Measurements from ENCODE around the gene OVAAL.
A peak's percentile ranks its signal among the peaks of the same experiment; 100 is the strongest.

The OVAAL gene

DNA sequence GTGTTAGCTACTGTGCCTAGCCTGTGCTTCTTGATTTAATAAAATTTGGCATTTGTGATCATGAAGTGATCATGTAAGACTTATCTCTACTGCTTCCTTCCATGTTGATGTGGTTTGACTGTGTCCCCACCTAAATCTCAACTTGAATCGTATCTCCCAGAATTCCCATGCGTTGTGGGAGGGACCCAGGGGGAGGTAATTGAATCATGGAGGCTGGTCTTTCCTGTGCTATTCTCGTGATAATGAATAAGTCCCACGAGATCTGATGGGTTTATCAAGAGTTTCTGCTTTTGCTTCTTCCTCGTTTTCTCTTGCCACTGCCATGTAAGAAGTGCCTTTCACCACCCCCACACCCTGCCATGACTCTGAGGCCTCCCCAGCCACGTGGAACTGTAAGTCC lies at the start of gene OVAAL:
Gene OVAAL, plus strand, starts transcription at position 301 of the 400 bp plus-strand sequence.
- no peak for DNase-seq (ENCODE audit: low spot score)

GRCh38 chr1:180510882-180511281 lies 47.9 kb upstream of the OVAAL start:
- no peak for DNase-seq (ENCODE audit: low spot score)

DNA sequence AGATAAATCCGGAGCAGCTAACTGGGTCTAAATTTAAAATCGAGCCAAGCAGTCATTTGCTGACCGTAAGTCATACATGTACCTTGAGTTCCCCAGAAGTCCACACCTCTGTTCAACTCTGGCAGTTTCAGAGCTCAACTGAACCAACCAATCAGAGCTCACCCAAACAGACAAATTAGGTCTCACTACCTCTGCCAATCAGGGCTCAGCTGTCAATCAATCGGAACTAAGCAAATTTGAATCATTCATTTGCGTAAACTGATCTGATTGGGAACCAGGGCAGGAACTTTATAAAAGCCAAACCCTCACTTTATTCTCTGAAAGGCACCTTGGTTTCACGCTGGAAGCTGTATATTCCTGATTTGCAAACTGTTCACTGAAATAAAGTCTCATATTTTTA lies 45.2 kb upstream of the OVAAL start:
- DNase-seq (ENCODE audit: low spot score), result no peak

DNA sequence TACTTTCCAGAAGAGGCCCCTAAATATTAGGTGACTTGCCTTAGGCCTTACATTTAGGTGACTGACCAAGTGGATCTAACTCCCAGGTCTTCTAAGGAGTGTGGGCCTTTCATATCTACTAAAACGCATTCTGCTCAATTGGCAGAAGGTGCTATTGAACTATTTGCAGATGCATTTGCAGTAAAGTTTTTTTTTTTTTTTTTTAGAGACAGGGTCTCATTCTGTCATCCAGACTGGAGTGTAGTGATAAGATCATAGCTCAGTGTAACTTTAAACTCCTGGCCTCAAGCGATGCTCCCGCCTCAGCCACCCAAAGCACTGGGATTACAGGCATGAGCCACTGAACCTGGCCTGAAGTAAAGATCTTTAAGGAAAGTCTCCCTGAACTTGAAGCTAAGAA lies 43.4 kb upstream of the OVAAL start:
- no peak for DNase-seq (ENCODE audit: low spot score)

- DNase-seq (ENCODE audit: low spot score), result peak; percentile 84
These were observed 42.8 kb upstream of the OVAAL start for GRCh38 chr1:180515857-180516388.

DNA sequence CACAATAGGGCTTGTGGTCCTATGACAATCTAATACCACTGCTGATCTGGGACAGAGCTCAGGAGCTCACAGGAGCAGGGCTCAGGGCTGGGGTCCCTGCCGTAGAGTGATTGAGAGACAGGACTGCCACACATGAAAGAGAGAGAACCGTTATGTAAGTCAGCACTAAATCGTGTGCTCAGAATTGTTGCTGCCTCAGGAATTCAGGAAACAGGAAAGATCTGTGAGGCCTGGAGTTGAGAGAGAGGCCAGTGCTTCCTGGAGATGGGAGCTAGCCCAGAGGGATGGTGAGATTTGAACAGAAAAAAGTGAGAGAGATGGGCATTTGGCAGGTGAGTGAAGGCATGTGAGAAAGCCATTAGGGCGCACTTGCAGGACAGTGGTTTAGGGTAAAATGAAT lies 38.9 kb upstream of the OVAAL start:
- DNase-seq (ENCODE audit: low spot score), result no peak

- no peak for DNase-seq (ENCODE audit: low spot score)
These were observed 37.1 kb upstream of the OVAAL start for GRCh38 chr1:180521474-180522212.

DNA sequence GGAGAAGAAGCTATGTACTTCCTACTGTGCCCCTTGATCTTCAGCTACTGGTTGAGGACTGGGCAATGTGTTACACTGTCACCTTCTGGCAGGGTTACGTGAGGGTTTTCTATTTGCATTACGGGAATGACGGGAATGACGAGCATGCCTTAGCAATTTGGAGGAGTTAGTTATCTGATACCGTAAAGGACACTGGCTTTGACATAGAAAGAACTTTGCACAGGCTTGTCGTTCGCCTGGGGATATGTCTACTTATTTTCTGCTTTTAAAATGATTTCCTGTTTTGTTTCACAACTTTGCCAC lies 36.6 kb upstream of the OVAAL start:
- DNase-seq (ENCODE audit: low spot score), result no peak

GRCh38 chr1:180524160-180524914 lies 34.4 kb upstream of the OVAAL start:
- DNase-seq (ENCODE audit: low spot score), result no peak

DNA sequence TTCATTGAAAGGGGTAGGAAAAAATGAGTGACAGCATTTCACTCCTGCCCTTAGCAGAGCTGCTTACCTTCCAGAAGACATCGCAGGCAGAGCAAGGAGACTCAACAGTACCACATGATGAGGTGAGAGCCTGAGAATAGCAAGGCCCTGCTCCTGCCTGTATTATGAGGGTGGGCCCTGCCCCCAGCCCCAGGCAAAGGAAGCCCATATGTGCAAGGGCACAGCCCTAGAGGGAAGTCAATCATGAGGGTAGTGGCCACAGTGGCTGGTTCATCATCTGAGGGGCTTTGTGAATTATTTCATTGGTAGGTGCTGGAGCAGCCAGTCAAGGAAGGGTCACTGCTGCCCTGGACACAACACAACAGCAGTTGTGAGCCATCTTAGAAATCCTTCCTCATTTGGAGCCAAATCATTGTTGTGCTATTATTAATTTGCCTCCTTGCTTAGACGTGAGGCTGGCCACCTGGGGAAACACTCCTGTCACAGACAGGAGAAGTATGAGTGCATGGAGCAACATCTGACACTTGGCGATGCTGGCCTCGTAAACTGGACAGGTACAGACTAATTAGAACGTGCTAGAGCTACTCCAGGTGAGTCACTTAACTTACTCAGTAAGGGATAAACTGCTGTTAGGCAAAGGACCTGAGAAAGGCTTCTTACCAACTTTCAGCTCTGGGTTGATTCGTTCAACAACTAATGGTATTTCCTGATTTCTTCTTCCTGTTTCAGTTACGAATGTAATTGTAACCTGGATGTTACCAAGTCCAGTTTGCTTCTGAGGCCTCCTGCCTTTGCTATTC lies 33.6 kb upstream of the OVAAL start:
- DNase-seq (ENCODE audit: low spot score), result no peak

GRCh38 chr1:180525715-180526039 lies 33.1 kb upstream of the OVAAL start:
- no peak for DNase-seq (ENCODE audit: low spot score)

GRCh38 chr1:180527101-180527669 lies 31.6 kb upstream of the OVAAL start:
- DNase-seq (ENCODE audit: low spot score), result peak; percentile 52

GRCh38 chr1:180528868-180529470 lies 29.8 kb upstream of the OVAAL start:
- DNase-seq (ENCODE audit: low spot score), result no peak

DNA sequence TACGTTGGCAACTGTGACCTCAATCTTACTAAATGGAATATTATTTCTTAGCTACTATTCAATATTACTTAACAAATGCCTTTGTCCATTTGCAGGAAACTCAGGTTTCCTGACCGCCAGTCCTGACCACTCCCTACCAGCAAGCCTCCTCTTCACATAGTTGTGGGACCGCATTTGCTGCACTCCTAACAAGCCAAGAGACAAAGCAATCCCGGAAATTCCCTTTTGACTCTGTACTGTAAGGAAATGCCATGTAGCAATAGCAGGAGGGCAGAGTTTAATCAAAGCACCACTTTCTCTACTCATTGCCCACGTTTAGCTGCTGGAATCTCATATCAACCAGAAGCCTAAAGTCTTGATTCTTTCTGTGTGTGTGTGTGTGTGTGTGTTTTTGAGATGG lies 28.3 kb upstream of the OVAAL start:
- no peak for DNase-seq (ENCODE audit: low spot score)

DNA sequence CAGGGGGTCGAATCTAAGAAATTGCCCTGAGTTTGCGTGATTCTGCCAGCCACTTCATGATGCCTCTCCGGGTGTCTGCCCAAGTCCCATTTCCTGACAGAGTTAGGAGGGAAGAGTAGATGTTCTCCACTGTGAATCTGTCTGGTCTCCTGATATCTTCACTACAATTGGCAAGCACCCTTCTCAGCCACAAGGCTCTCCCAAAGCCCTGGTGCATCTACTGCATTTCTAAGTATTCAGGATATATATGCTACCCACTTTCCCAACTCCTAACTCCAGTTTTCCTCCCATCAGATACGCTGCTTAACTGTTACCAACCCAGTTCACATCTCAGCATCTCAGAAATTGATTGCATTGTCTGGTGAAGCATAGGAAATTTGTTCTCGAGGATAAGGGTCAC lies 25.9 kb upstream of the OVAAL start:
- DNase-seq (ENCODE audit: low spot score), result no peak

- DNase-seq (ENCODE audit: low spot score), result peak; percentile 33
These were observed 25.3 kb upstream of the OVAAL start for GRCh38 chr1:180533266-180533987.

- DNase-seq (ENCODE audit: low spot score), result no peak
These were observed 24.6 kb upstream of the OVAAL start for GRCh38 chr1:180534214-180534613.

GRCh38 chr1:180535418-180535999 lies 23.3 kb upstream of the OVAAL start:
- no peak for DNase-seq (ENCODE audit: low spot score)

DNA sequence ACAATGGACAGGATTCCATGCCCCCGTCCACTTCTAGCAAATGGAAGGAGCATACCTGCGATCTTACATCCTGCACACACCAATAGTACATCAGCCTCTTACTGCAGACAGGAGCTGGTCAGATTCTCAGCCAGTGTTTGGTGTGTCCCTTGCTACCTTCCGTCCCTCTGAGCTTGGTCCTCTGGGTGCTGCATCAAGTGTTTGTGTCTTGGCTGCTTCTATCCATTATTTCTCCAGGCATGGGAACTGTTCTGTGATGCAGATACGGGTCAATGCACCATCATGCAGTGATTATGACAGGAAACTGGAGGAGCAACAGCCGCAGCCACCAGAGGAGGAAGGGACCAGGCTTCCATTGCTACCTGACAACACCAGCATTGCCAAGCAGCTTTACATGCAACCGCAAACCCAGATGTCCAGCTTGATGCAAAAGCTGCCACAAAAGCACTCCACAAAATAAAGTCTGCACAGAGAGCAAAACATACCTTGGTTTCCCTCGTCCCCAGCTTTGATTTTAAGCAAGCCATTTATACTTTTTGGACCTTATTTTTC lies 21.9 kb upstream of the OVAAL start:
- no peak for DNase-seq (ENCODE audit: low spot score)

- no peak for DNase-seq (ENCODE audit: low spot score)
These were observed 19.6 kb upstream of the OVAAL start for GRCh38 chr1:180539136-180539535.

Data from RKO (cell line).